T47D (cell line): ENCODE data around the gene TMEM198.

ENCODE experiments used
- DNase-seq, 2 experiments: peaks; one replicate each; pipeline versions ENCODE4 v3.0.0 to v3.0.0-alpha.2; 2011 to 2012; ENCODE audit warnings: low read depth in 1 of 2, low spot score in 1 of 2
- JUND ChIP-seq: IDR thresholded peaks from 2 replicates; pipeline ENCODE4 v1.6.1; 2012; ENCODE audit warnings: low read depth
- in situ Hi-C: cut with HindIII; loops from 2 replicates; pipeline ENCODE4 v1.10.0; 2016; ENCODE audit warnings: low sequenced_read_pairs, low pct_unique_long_range_greater_than_20kb

The TMEM198 gene

GRCh38 chr2:219548990-219549389 is 5.2 kb downstream of the TMEM198 start:
- no peak for DNase-seq
- in situ Hi-C loops = no loop called here
- TF ChIP-seq JUND = no peak

DNA sequence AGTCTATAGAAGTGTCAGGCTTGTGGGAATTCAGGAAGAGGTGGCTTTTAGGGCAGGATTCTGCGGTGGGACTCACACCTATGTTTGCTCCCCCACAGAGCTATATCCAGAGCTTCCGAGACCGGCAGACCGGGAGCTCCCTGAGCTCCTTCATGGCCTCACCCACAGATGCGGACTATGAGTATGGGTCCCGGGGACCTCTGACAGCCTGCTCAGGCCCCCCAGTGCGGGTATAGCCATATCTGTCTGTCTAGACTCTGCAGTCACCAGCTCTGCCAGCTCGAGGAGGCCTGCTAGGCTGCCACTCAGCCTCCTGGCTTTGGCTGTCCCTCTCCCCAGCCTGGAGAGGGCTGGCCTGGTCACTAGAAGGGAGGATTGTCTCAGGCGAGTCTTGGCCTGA is 5.8 kb downstream of the TMEM198 start:
- TF ChIP-seq JUND = no peak
- no peak for DNase-seq
- in situ Hi-C loops = no loop called here

GRCh38 chr2:219551441-219552381 is 7.9 kb downstream of the TMEM198 start:
- no peak for TF ChIP-seq JUND
- in situ Hi-C loops = no loop called here
- no peak for DNase-seq

GRCh38 chr2:219552382-219553167 is 8.7 kb downstream of the TMEM198 start:
- no peak for TF ChIP-seq JUND
- peak; percentile 80 to 86 for DNase-seq

DNA sequence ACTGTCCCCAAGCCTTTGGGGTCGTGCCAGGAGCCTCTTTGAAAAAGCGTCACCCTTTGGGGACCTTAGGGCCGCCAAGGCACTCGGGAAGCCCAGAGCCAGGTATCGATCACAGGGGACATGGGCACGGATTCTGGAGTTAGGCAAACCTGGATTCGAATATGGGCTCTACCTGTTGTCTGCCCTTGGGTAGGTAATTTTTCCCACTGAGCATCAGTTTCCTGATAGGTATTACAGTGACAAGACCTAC is 9.3 kb downstream of the TMEM198 start:
- DNase-seq = no peak
- in situ Hi-C loops = no loop called here
- no peak for TF ChIP-seq JUND

More at GRCh38 chr2:219552382-219553167, 8.7 kb downstream of the TMEM198 start:
- in situ Hi-C loops = no loop called here

- no peak for DNase-seq
- in situ Hi-C loops = no loop called here
- no peak for TF ChIP-seq JUND
Measured at GRCh38 chr2:219553463-219553963, 9.7 kb downstream of the TMEM198 start.

DNA sequence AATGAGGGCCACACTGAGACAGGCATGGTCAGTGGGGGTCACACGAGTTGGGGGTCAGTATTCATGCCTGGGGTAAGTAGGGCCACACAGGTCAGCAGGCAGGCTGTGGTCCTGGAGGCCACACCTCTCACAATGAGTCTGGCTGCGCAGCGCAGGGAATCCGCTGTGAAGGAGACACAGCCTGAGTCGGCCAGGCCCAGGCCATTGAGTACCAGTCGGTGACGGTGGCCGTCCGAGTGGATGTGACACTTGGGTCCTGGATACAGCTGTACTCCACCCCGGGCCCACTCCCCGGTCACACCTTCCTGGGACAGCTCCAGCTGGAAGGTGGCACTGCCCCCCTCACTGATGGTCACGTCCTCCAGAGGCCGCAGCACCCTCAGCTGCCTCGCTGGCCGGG is 10.5 kb downstream of the TMEM198 start:
- in situ Hi-C loops = no loop called here
- DNase-seq = no peak
- TF ChIP-seq JUND = no peak

DNA sequence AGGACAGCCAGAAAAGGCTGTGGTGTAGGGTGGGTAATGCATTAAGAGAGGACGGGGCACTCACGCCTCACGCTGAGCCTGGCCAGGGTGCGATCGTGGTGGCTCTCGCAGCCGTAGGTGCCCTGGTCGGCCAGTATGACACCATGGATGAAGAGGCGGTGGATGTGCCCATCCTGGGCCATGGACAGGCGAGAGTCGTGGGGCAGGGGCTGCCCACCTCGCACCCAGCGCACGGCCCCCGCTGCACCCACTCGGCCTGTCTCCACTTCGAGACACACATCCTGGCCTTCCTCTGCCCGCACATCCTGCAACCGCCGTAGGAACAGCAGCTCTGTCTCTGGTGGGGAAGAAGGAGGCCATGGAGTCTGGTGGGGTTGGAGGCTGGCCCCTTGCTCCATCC is 12.1 kb downstream of the TMEM198 start:
- no peak for TF ChIP-seq JUND
- DNase-seq = no peak
- in situ Hi-C loops = no loop called here

DNA sequence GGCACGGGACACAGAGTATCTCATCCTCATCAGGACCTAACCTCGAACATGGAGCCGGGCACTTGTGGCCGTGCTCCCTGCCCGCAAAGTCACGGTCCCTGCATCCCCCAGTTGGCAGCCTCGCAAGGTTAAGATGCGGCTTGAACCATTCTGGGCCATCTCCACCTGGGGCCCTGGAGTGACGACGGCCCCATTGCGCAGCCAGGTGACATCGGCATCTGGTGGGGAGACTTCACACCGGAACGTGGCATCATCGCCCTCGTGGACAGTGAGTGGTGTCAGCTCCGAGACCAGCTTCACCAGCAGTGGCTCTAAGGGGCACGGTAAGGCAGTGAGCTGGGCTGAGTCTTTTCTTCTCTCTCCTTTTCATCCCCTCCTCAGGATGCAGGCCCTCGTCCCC is 12.6 kb downstream of the TMEM198 start:
- DNase-seq = no peak
- no peak for TF ChIP-seq JUND
- in situ Hi-C loops = no loop called here

GRCh38 chr2:219557320-219557719 is 13.5 kb downstream of the TMEM198 start:
- DNase-seq = no peak
- in situ Hi-C loops = no loop called here
- TF ChIP-seq JUND = no peak

DNA sequence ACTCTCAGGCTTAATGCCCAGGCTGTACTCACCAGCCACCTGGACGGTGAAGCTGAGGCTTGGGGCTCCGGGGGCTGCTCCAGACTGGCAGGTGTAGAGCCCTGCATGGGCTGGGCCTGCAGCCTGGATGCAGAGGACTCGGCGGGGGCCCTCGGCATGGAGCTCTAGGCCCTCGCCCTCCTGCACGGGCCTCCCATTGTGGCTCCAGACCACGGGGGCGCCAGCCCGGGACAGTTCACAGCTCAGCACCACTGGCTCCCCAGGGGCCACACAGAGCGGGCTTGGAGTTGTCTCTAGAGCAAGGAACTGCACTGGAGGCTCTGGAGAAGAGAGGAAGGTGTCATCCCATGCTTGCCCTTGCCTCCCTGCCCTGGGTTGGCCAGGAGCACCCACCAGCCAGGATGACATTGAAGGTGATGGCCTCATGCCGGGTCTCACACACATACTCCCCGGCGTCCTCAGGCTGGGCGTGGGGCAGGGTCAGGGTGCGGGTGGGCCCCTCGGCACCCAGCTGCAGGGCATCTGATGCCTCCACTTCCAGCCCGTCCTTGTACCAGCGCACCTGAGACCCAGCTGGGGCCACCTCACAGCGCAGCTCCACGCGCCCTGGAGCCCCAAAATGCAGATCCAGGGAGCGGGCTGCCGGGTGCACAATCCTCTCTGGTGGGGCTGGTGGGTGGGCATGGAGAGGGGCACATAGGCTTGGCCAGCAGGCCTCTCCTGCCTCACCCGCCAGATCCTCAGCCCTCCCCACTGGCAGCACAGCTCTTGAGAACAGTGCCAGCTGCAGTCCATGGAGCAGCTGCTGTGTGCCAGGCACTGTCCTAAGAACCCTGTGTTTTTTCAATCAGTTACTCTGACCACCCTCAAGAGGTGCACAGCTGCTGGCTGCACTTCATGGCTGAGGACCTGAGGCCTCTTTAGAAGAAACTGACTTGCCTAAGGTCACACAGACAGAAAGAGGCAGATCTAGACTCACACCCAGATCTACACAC is 14.3 kb downstream of the TMEM198 start:
- TF ChIP-seq JUND = no peak
- in situ Hi-C loops = no loop called here

More for the DNA sequence above, 14.3 kb downstream of the TMEM198 start:
- no peak for DNase-seq
